Transverse colon (tissue), 4 donors: ENCODE data around the gene RSRC1. TPM values are rescaled to one million over a fixed set of nuclear protein-coding genes. Genes with fewer than 3 reads are reported as not detected.
A peak's percentile ranks its signal among the peaks of the same experiment; 100 is the strongest.

Experiments used
- DNase-seq: peaks from one replicate; pipeline ENCODE4 v3.0.0-alpha.2; 2019
- H3K27ac ChIP-seq, 4 donors: fragments of 200-600 bp; sonication (generic); 2 replicates each; pipeline ENCODE4 v1.5.1; 2016 to 2018; ENCODE audit warnings: inconsistent platforms in 4 of 4
- H3K27me3 ChIP-seq: fragments of 200-600 bp; sonication (generic); 2 replicates; pipeline ENCODE4 v1.5.1; 2017; ENCODE audit warnings: inconsistent platforms
- H3K36me3 ChIP-seq, 4 donors: fragments of 200-600 bp; sonication (generic); 2 replicates each; pipeline ENCODE4 v1.5.1; 2017 to 2019; ENCODE audit warnings: inconsistent platforms in 4 of 4
- H3K4me1 ChIP-seq, 4 donors: fragments of 200-600 bp; sonication (generic); 2 replicates each; pipeline ENCODE4 v1.5.1; 2017 to 2020; ENCODE audit warnings: inconsistent platforms in 4 of 4
- H3K4me3 ChIP-seq, 4 donors: fragments of 200-600 bp; sonication (generic); 1 replicate in 1 of 4; 2 replicates in 3 of 4; pipeline versions ENCODE4 v1.5.1 to v1.6.1; 2017 to 2019; ENCODE audit warnings: inconsistent platforms in 4 of 4
- H3K9me3 ChIP-seq, 2 donors: fragments of 200-600 bp; sonication (generic); 2 replicates each; pipeline ENCODE4 v1.5.1; 2017 to 2019; ENCODE audit warnings: inconsistent platforms in 2 of 2
- CTCF ChIP-seq, 5 experiments: fragments of 200-600 bp in 3 of 5; fragments of 450-650 bp in 2 of 5; sonication (generic) in 3 of 5; IDR thresholded peaks; 1 replicate in 2 of 5; 2 replicates in 3 of 5; pipeline ENCODE4 v1.5.1; 2016 to 2017; ENCODE audit warnings: antibody characterized with exemption in 5 of 5, inconsistent platforms in 3 of 5, mild to moderate bottlenecking in 2 of 5, moderate library complexity in 1 of 5
- EP300 ChIP-seq: sonication (generic); formaldehyde crosslinking; IDR thresholded peaks from one replicate; pipeline ENCODE4 v1.6.1; 2017; ENCODE audit warnings: antibody characterized with exemption, low read depth
- POLR2A ChIP-seq: fragments of 450-650 bp; IDR thresholded peaks from one replicate; pipeline ENCODE4 v1.6.1; 2016; ENCODE audit warnings: antibody characterized with exemption, mild to moderate bottlenecking, moderate library complexity
- POLR2AphosphoS5 ChIP-seq, 3 donors: sonication (generic); formaldehyde crosslinking; IDR thresholded peaks; one replicate each; pipeline ENCODE4 v1.6.1; 2016; ENCODE audit warnings: antibody characterized with exemption in 3 of 3
- WGBS, 2 donors: methylation state at CpG; one replicate each; pipeline ENCODE4 v1.1.5; 2018; ENCODE audit warnings: low coverage in 1 of 2; 5-methylcytosine and 5-hydroxymethylcytosine counted together
- in situ Hi-C, 4 donors: fragments of 200-750 bp; cut with MboI; loops; one replicate each; pipeline versions ENCODE4 v1.15.0 to v1.15.1; 2017; ENCODE audit warnings: low sequenced_read_pairs in 3 of 4, low pct_ligation_motif_present in 1 of 4, low pct_unique_long_range_greater_than_20kb in 1 of 4
- intact Hi-C: fragments of 100-400 bp; cut with DNase I; formaldehyde crosslinking; loops from one replicate; pipeline ENCODE4 v1.15.1; 2023; ENCODE audit warnings: low total_unique reads
- total RNA-seq, 4 donors: library from RNA; depleted of rRNA; stranded (reverse); fragments of >200 nt; gene quantifications; one replicate each; pipeline ENCODE4 v1.1.0, GENCODE V29; 2016

Gene RSRC1
- total RNA-seq, 4 donors from 2014 or later, result 5.6 to 65.1 (median 37.1) TPM

GRCh38 chr3:158528076-158528674 lies 418.3 kb downstream of the RSRC1 start:
- no peaks in the 10 kb centered on the region for H3K36me3 ChIP-seq
- in situ Hi-C loops, result loop anchor here in 2 of 4 donors (25.0 kb wide), 1 partner anchor 259 kb away; no protein-coding TSS in a partner anchor
- TF ChIP-seq CTCF (IDR thresholded peaks at IDR 0.05), result no peak
- TF ChIP-seq EP300, result no peak
- TF ChIP-seq POLR2AphosphoS5 (IDR thresholded peaks at IDR 0.05), result no peak
- TF ChIP-seq POLR2A, result no peak

GRCh38 chr3:158531334-158531733 lies 421.4 kb downstream of the RSRC1 start:
- intact Hi-C loops, result no loop called here
- Histone ChIP-seq H3K4me3 (no peak overlapping the region), H3K4me1 (no peaks in the 10 kb centered on the region), H3K9me3 (no peaks in the 10 kb centered on the region), H3K27ac (no peak overlapping the region), H3K27me3 (no peaks in the 10 kb centered on the region), H3K36me3 (no peaks in the 10 kb centered on the region)
- in situ Hi-C loops, result loop anchor here in 2 of 4 donors (25.0 kb wide), 1 partner anchor 256 kb away; no protein-coding TSS in a partner anchor
- WGBS, 2 donors, result 75 to 85% methylated on average over 5 of the region's 5 CpGs
- DNase-seq, result no peak
- TF ChIP-seq EP300, result no peak
- no peak for TF ChIP-seq POLR2A
- no peak for TF ChIP-seq POLR2AphosphoS5 (IDR thresholded peaks at IDR 0.05)
- TF ChIP-seq CTCF (IDR thresholded peaks at IDR 0.05), result no peak

More at GRCh38 chr3:158528076-158528674, 418.3 kb downstream of the RSRC1 start:
- no peak overlapping the region for H3K4me3 ChIP-seq
- intact Hi-C loops, result no loop called here
- H3K9me3 ChIP-seq, result no peaks in the 10 kb centered on the region
- 94 to 97% methylated on average over 7 of the region's 7 CpGs for WGBS, 2 donors
- H3K27me3 ChIP-seq, result no peaks in the 10 kb centered on the region
- no peak overlapping the region for H3K27ac ChIP-seq
- DNase-seq, result no peak
- H3K4me1 ChIP-seq, result no peaks in the 10 kb centered on the region

GRCh38 chr3:158532099-158532734 lies 422.3 kb downstream of the RSRC1 start:
- Histone ChIP-seq H3K27ac (no peak overlapping the region), H3K36me3 (no peaks in the 10 kb centered on the region), H3K4me1 (no peaks in the 10 kb centered on the region), H3K9me3 (no peaks in the 10 kb centered on the region), H3K4me3 (no peak overlapping the region), H3K27me3 (no peaks in the 10 kb centered on the region)
- TF ChIP-seq CTCF (IDR thresholded peaks at IDR 0.05) (peak in 4 of 5 experiments; percentile 42 to 55 (median 46)), POLR2AphosphoS5 (IDR thresholded peaks at IDR 0.05) (no peak)
- intact Hi-C loops, result no loop called here
- in situ Hi-C loops, result loop anchor here in 2 of 4 donors (25.0 kb wide), 1 partner anchor 255 kb away; no protein-coding TSS in a partner anchor
- no peak for DNase-seq

GRCh38 chr3:158535918-158536317 lies 426.0 kb downstream of the RSRC1 start:
- in situ Hi-C loops (loop anchor here in 2 of 4 donors (25.0 kb wide), 1 partner anchor 251 kb away; no protein-coding TSS in a partner anchor), intact Hi-C loops (no loop called here)

More at GRCh38 chr3:158535918-158536317, 426.0 kb downstream of the RSRC1 start:
- no peaks in the 10 kb centered on the region for H3K27me3 ChIP-seq
- no peaks in the 10 kb centered on the region for H3K9me3 ChIP-seq
- no peaks in the 10 kb centered on the region for H3K36me3 ChIP-seq
- no peaks in the 10 kb centered on the region for H3K4me1 ChIP-seq
- no peak overlapping the region for H3K4me3 ChIP-seq
- H3K27ac ChIP-seq, result no peak overlapping the region
- TF ChIP-seq POLR2AphosphoS5 (IDR thresholded peaks at IDR 0.05) (no peak), CTCF (IDR thresholded peaks at IDR 0.05) (no peak), POLR2A (no peak), EP300 (no peak)
- 73 to 75% methylated on average over 2 of the region's 2 CpGs for WGBS, 2 donors
- no peak for DNase-seq
